Fibroblast of lung (primary cell): Measurements from ENCODE around the gene VPS13D.

Experiments used
- CTCF ChIP-seq, 2 donors: IDR thresholded peaks in 1 of 2; conservative IDR thresholded peaks in 1 of 2; 1 replicate in 1 of 2; 2 replicates in 1 of 2; pipeline ENCODE4 v1.5.1; 2011 to 2012; ENCODE audit warnings: low read length in 2 of 2, control low read depth in 1 of 2, inconsistent platforms in 1 of 2, low read depth in 1 of 2, mild to moderate bottlenecking in 1 of 2
- EZH2 ChIP-seq: IDR thresholded peaks from 2 replicates; pipeline ENCODE4 v1.5.1; 2012; ENCODE audit warnings: low read length, control low read depth, mild to moderate bottlenecking; ENCODE audit errors: missing control alignments

DNA sequence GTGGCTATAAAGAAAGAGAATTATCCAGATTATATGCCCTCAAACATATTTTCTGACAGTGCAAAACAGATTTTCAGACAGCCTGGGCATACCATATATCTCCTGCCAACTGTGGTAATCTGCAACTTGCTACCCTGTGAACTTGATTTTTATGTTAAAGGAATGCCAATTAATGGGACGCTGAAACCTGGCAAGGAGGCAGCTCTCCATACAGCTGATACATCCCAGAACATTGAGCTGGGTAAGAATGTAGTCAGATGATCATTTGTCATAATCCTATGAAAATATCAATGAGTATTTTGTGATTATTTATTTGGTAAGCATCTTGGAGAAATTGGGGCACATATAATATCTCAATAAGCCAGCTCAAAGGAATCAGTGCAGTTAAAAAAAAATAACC lies 124.2 kb downstream of the VPS13D start:
- no peak for TF ChIP-seq EZH2
- TF ChIP-seq CTCF (conservative IDR thresholded peaks at IDR 0.05 in 1 of 2, IDR thresholded peaks at IDR 0.05 in 1 of 2; ENCODE audit: low read depth in 1 of 2, low read length in 2 of 2), result no peak
